Posterior vena cava (tissue), 2 donors: Measurements from ENCODE around the gene SH3TC1. TPM values are rescaled to one million over a fixed set of nuclear protein-coding genes. Genes with fewer than 3 reads are reported as not detected.

Experiments
- DNase-seq: peaks from one replicate; pipeline ENCODE4 v3.0.0-alpha.2; 2020; ENCODE audit warnings: low spot score
- intact Hi-C, 2 donors: fragments of 100-400 bp; cut with DNase I; formaldehyde crosslinking; loops; one replicate each; pipeline versions ENCODE4 v1.14.1 to v1.14.2; 2022 to 2023
- total RNA-seq, 2 donors: library from RNA; stranded (reverse); fragmentation: NEBNext Ultra II Directional; extraction: Animal tissue kit (Norgen Biotek cat#: 25700); gene quantifications; one replicate each; pipeline ENCODE4 v1.2.1, GENCODE V29; 2021
- donor health status: DM: yes; HTN: yes; CAD: no.
- donor health status: DM: yes; HTN: yes; CAD: no.

Gene SH3TC1
- total RNA-seq, 2 donors from 2014 or later: 36.6 to 45.1 TPM

DNA sequence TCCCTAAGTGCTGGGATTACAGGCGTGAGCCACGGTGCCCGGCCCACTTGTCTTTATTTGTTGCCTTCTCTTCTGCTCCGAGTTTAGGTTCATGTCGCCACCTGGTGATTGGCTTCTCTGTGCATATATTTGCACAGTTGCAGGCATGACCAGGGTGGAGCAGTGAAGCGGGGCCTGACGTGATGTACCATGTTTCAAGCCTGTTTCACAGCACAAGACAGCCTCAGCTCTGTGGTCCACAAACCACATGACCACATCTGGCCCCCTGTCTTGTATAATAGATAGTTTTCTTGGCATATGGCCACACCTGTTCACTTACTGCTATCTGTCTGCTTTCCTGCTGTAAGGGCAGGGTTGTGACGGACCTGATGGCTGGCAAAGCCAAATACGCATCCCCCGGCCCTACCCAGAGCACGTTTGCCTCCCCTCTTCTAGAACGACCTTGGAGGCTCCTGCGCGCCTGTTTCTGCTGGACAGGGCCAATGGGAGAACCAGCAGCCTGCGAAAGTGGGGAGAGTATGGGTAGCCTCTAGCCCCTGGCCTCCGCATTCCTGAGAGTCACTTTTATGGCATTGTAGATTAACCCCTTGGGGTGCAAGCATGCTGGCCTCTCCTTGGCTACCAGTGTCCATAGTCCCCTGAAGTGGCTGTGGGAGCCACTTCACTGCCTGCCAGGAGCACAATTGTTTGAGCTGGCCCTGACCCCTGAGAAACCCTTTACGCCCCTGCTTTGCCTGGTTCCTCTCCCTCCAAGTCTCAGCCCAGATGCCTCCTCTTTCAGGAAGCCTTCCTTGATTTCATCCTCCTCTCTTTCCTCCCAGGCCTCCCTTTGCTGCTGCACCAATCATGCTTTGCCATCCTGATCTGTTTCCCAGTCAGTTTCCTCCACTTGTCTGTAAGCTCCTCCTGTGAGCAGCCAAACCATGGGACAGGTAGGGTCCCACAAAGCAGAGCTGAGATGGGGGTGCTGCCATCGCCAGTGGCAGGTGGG, 6.0 kb upstream of the SH3TC1 start:
- DNase-seq: no peak
- intact Hi-C loops: no loop called here

DNA sequence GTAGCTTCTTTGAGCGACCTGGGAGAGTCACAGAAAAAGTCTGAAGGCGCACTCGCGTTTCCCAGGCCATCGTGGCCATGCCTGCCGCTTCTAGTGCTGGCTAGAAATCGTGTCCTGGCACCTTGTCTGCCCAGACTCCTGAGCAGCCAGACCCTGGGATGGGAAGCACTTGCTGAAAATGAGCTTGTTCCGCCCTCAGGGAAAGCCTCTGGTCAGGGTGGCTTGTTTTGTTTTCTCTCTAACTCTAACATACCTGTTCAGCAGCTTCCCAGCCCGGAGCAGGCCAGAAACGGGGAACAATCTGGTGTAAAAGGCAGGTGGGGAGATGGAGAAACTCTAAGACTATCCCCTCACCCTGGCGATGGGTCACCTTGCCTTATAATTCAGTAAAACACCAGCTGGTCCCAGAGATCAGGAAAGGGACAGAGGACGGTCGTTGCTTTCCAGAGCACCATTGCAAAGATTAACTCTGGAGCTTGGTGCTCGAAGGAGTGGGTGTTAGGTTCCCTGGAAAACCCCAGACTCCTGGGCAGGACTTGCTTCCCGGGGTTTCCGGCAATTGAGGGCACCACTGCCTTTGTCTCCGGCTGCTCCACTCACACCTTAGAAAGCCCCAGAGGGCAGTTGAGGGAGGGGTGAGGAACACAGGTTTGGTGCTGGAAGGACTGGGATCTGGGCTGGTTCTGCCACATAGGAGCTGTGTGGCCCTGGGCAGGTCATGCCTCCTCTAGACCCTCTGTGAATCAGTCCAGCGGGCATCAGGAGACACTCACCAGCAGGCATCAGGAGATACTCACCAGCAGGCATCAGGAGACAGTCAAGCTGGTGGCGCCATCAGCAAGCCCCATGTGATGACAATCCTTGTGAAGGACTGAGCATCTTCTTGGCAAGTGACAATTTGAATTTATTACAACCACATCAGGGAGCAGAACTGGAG, 4.5 kb upstream of the SH3TC1 start:
- no peak for DNase-seq
- intact Hi-C loops: no loop called here

GRCh38 chr4:8195431-8195830, 3.7 kb upstream of the SH3TC1 start:
- intact Hi-C loops: no loop called here

DNA sequence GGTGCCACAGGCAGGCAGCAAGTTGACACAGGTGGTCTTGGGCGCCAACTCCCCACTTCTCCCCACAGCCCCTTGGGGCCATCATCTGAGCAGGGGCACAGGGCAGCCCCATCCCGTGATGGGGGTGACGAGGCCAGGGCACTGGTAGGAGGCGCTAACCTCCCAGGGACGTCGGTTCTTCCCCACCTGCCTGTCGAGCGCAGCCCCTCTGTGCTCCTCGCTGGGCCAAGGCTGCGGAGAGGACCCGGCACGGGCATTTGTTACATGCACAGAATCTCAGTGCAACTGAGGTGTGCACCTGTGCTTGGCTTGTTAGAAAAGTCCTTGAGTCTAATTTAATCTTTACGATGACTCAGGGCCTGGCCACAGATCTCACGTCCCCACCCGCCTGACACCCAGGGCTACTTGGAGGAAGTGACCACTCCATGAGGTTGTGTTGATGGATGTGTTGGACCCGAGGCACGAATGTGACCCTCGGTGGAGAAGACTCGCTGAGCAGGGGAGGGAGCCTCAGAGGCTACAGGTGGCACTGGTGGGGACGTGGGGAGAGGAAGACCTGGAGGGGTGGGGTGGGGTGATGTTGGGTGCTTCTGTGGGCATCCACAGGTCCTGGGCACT, 3.1 kb upstream of the SH3TC1 start:
- intact Hi-C loops: no loop called here
- DNase-seq: no peak

More at GRCh38 chr4:8195431-8195830, 3.7 kb upstream of the SH3TC1 start:
- DNase-seq: no peak

- intact Hi-C loops: no loop called here
- DNase-seq: no peak
Observed at GRCh38 chr4:8197521-8197920, 1.6 kb upstream of the SH3TC1 start.

DNA sequence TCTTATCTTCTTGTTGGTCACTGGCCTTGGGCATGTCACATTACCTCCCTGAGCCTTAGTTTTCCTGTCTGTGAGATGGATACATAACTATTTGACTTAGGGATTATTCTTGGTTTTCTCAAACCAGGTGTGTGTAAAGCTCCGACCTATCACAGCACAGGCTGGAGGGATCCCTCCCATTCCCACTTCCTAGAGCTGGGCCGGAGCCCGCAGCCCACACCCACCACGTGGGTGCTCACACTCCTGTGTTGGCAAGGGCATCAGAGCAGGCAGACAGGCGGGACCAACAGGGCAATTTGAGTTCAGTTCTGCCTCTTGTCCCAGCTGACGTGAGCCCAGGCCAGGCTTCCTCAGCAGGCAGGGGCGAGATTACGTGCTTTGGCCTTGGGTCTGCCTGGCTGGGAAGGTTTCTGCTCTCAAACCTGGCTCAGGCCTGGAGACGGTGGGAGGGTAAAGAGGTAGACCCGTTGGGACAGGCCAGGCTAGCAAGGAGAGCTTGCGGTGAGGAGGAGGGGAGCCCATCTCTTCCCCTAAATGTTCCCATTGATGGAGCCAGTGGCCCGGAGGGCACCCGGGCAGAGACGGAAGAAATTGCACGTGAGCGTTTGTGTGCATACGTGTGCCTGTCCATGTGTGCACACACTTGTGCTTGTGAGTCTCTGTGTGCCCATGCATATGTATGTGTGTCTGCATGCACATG, 734 bp upstream of the SH3TC1 start:
- intact Hi-C loops: no loop called here

DNA sequence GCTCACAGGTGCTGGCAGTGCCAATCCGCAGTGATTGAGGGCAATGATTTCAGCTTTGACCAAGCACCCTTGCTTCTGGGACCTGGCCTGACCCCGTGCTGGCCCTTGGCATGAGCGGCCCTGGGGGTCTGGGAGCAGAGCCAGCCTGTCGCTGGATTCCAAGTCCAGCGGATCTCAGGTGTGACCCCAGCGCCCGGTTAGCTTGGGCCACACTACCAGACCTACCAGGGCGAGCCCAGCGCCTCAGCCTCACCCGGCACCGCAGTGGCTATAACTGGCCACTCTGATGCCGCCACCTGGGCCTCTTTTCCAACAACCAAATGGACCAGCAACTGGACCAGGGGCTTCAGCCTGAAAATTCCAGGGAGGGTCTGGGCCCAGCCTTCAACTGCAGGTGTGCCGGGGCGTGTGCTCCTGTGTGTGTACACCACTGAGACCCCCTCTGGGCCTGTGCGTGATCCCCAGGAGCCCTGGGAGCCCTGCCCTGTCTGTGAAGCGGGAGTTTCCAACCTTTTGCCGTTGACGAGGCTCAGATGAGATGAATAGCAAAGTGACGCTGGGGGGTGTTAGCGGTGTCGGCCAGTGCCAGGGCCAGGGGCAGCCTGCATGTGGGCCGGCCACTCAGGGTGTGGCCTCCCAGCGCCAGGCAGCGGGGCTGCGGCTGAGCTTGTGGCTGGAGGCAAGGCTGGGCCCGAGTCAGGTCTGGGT, 658 bp downstream of the SH3TC1 start:
- intact Hi-C loops: no loop called here
- no peak for DNase-seq

More for the DNA sequence above, 734 bp upstream of the SH3TC1 start:
- peak; percentile 88 for DNase-seq

- no peak for DNase-seq
- intact Hi-C loops: no loop called here
Observed at GRCh38 chr4:8200302-8200975, 1.3 kb downstream of the SH3TC1 start.

DNA sequence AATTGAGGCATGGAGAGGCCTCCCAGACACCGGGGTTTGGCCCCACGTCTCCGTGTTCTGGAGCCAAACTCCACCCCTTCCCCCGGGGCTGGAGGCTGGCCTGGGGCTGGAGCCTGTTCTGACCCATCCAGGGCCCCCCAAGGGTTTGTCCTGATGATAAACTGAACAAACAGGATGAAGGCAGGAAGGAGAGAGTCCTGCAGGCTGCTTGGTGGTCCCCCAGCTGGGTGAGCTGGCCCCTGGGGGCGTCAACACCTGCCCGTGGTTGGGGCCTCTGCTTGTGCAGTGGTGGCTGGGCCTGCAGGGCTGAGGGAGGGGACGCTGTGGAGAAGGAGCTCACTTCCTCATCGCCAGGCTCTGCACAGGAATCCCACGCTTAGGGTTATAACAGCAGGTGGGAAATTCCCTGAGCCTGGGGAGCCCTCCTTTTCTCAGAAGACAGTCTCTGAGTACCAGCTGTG, 2.3 kb downstream of the SH3TC1 start:
- no peak for DNase-seq
- intact Hi-C loops: no loop called here

DNA sequence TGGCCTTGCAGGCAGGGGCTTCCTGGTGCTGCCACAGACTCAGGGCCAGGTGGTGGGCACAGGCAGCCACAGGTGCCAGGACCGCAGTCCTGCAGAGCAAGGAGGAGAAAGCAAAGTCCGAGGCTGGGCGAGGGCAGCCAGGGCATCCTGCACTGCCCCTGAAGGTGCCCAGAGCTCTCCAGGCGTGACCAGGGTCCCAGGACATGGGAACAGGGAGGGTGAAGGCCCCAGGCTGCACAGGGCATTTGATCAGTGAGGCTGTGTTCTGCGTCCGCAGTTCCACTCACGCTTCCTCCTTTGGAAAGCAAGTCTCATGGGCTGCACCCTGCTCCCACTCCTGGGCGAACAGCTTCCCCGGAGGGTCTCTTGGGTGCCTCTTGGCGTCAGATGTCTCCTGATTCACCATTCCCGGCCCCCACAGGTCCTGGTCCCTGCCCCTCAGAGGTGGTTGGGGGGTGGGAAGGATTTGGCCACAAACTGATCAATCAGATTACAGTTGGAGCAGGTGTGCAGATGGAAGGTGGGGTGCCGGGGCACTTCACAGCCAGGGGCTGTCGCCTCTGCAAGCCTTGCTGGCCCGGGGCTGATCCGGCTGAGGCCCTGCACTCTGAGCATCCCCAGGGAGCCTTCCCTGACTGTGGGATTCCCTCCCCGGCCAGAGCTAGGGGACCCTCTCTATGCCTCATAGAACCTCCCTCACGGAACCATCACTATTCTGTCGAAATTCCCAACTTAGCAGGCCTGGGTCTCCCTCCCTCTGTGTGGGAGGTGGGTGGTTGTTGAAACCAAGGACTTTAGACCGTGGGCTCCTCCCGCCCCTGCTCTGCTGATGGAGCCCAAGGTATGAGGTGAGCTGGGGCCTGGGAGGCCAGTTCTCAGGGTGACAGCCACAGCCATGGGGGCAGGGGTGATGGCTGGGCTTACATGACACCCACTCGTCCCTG, 3.3 kb downstream of the SH3TC1 start:
- intact Hi-C loops: no loop called here
- no peak for DNase-seq

DNA sequence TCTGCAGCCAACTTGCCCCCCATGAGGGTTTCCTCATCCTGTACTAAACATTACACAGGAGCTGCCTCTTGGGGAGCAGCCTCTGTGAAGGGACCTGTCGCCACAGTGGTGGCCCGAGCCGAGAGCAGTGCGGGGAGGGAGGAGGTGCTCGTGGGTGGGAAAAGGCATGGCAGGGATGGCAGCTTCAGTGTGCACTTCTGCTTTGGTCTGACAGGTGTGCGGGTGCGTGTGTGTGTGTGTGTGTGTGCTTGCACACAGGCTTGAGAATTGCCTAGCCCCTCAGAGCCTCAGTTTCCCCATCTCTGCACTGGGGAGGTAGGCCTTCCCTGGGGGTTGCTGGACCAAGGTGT, 3.9 kb downstream of the SH3TC1 start:
- DNase-seq: no peak
- intact Hi-C loops: no loop called here

DNA sequence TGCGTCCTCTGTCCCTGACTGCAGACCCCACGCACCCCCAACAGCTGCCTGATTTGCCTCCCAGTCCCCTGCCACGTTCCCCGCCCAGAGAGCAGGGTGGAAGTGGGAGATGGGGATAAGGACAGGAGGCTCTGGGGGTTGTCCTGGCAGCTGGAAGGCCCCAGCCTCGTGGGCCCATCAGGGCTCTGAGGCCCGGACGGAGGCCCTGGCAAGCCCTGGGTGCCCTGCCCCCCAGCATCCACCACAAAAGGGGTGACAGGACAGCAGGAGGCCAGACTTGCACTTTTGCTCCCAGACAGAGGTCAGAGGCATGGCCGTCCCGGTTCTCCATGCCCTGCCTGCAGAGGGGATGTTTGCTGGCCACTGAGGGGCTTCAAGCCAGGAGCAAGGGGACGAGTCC, 4.7 kb downstream of the SH3TC1 start:
- intact Hi-C loops: no loop called here

DNA sequence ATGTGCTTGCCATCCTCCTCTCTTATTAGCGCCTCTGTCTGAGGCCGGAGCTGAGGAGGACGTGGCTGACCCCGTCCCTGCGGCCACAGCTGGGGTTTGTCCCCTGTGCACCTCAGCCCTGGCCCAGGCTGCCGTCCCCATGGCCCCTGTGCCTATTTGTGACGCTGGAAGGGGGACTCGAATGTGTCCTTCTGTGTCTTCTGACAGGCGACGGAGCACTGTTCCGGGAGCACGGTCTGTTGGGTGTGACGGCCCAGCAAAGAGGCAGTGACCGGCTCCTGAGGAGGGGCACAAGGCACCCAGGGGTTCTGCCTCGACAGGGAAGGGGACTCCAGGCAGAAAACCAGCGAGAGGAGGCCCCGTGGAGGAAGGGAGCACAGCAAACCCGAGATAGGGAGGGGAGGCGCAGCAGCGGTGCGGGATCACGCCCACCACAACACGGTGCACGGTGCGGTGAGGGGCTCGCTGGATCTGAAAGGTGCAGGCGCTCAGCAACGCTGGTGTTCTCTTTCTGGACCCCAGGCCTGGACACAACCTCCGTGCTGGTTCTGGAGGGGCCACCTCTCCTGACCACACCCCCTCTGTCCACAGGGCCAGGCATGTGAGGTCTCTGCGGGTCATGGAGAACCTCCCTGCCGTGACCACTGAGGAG, 5.6 kb downstream of the SH3TC1 start:
- intact Hi-C loops: no loop called here
- no peak for DNase-seq

More for the DNA sequence above, 4.7 kb downstream of the SH3TC1 start:
- DNase-seq: no peak

DNA sequence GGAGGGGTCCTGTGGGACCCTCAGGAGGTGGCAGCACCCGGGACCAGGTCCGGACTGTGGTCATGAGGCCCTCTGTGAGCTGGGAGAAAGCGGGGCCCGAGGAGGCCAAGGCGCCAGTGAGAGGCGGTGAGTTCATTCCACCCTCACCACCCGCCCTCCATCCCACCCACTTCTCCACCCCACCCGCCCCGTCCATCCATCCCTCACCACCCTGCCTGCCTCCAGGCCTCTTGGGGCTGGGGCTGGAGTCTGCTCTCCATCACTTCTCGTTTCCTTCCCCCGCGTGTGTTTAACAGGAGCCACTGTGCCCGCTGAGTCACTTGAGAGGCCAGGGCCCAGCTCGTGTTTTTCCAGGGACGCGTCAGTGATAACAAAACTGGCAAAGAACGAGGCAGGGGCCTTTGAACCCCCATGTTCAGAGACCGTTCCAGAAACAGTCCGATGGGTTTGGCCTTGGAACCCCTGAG, 6.2 kb downstream of the SH3TC1 start:
- intact Hi-C loops: no loop called here
- DNase-seq: peak; percentile 82

GRCh38 chr4:8205749-8206611, 6.9 kb downstream of the SH3TC1 start:
- no peak for DNase-seq
- intact Hi-C loops: no loop called here
